GM12801 (cell line): ENCODE data around the gene EME1.

Experiments used
- CTCF ChIP-seq: IDR thresholded peaks from one replicate; pipeline ENCODE4 v1.5.1; 2011; ENCODE audit warnings: control low read depth; ENCODE audit not compliant: insufficient read length; ENCODE audit errors: extremely low read depth

The EME1 gene

DNA sequence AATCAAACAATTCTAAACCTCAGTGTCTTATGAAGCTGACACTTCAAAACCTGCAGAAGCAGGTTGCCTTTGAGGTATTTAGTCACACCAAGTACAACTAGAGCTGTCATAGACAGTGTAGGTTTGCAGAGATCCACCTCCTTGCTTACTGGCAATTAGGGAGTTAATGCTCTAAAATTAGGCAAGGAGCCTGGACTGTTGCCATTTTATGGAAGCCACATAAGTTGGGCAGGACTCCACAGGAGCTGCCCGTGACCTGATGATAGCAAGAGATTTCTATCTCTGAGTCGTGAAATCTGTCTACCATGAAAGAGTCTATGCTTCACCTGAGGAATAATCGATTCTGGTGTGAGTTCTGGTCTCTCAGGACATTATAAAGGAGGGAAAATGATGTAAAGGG lies 8.9 kb downstream of the EME1 start:
- TF ChIP-seq CTCF = no peak

DNA sequence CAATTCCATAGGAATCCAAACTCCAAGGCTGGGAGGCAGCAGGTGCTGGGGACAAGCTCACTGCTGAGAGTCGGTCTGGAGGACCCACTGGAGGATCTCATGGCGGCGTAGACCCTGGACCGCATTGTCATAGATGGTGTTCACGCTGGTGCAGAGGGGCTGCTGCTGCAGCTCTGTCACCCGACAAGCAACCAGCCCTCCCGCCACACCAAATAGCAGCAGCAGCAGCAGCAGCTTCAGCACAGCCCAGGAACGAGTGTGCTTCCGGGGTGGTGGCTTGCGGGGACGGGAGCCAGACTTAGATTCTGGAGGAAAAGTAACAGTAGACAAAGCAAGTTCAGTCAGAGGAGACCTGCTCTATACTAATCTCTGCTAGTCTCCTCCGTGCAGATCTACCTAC lies 9.9 kb downstream of the EME1 start:
- no peak for TF ChIP-seq CTCF

DNA sequence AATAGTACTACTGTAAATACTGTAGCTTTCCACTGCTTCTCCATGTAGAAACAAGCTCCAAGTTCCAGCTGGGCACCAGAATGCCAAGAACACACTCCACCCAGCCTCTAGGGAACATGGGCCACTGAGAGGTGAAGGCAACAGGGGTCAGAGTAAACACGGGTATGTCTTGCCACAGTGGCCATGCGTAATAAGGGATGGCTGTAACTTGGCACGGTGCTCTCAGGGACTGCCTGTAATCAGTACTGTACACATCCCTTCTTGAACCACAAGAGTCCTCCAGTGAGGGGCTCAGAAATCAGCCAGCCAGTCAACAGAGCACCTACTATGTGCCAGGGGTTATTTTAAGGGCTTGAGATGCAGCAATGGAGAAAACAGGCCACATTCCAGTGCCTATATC lies 13.5 kb downstream of the EME1 start:
- no peak for TF ChIP-seq CTCF

DNA sequence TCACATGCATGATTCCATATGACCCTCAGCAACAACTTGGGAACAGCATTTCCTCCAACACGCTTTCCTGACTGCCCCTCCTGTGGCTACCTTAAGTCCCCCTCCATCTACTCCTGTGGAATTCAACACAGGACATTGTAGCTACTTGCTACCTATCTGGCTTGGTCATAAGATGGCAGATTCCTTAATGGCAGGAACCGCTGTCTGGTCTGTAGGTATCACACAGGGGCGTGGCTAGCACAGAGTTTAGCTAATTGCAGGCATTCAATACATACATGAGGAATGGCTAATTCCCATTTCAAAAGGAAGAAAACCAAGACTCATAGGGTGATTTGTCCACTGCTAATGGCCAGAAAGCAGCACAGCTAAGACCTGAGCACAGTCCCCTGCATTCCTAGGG lies 15.7 kb downstream of the EME1 start:
- TF ChIP-seq CTCF = no peak

GRCh38 chr17:50389534-50389933 lies 16.5 kb downstream of the EME1 start:
- no peak for TF ChIP-seq CTCF

- TF ChIP-seq CTCF = no peak
These were observed 19.6 kb downstream of the EME1 start for GRCh38 chr17:50392621-50393020.

GRCh38 chr17:50393700-50394099 lies 20.7 kb downstream of the EME1 start:
- TF ChIP-seq CTCF = no peak

- TF ChIP-seq CTCF = no peak
These were observed 21.7 kb downstream of the EME1 start for GRCh38 chr17:50394711-50395110.
